Activated CD8-positive, alpha-beta memory T cell treated with anti-CD3 and anti-CD28 coated beads for 4 hours (primary cell): ENCODE results near the gene ZMYND11.
A peak's percentile ranks its signal among the peaks of the same experiment; 100 is the strongest.
"Not testable (repeated sequence)": the region's sequence is repeated elsewhere in the genome, so short reads cannot be mapped to it uniquely, and the experiment has no call there.

Experiments used
- DNase-seq, 2 donors: peaks; one replicate each; pipeline ENCODE4 v3.0.0-alpha.2; 2020; ENCODE audit warnings: low read depth in 2 of 2

Gene ZMYND11

GRCh38 chr10:132946-133898, 2.0 kb upstream of the ZMYND11 start:
- DNase-seq: no peak

DNA sequence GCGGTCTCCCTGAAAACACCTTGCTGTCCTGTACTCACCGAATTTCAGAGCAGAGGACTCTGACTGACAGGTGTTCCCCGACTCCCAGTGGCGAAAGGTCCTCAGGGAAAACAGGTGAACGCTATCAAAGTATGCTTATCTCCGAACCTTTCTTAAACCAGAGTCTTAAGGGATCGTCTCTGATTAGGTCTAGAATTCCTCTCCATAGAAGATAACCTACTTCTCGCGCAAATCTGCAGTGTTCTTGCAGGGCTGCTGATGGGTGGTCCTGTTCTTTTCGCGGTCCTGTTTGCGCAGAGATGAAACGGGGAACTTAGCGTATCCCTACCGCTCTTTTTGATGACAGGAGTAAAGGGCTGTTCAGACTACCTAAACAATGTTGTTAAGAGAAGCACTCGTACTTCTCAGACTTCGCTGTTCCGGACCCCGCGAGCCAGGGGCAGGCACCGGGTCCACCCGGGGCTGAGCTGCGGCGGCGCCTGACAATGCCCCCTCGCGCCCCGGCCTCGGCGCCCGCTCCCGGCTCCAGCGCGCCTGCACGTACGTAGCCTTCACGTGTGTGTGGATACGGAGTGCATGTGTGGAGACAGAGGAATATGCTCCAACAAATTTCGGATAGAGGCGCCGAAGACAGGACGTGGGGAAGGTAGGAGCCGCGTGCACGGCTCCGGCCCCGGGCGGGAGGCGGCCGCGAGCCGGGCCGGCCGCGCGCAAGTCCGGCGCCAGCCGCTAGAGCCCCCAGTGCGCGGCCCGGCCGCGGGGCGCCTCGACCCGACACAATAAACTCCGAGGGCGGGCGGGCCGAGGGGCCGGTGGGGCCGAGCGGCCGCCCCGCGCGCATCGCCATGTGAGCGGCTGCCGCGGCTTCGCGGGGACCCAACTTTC, 766 bp upstream of the ZMYND11 start:
- peak in 1 of 2 donors; percentile 4 for DNase-seq

- DNase-seq: peak; percentile 22 to 51
These were observed 578 bp downstream of the ZMYND11 start for GRCh38 chr10:135601-136464.

GRCh38 chr10:136465-136762, 1.2 kb downstream of the ZMYND11 start:
- no peak for DNase-seq

GRCh38 chr10:137031-137430, 1.8 kb downstream of the ZMYND11 start:
- peak in 1 of 2 donors; percentile 11 for DNase-seq

GRCh38 chr10:137606-138005, 2.4 kb downstream of the ZMYND11 start:
- no peak for DNase-seq

- DNase-seq: no peak
These were observed 7.1 kb downstream of the ZMYND11 start for GRCh38 chr10:142371-142770.

GRCh38 chr10:152915-153314, 17.7 kb downstream of the ZMYND11 start:
- DNase-seq: no peak

- no peak for DNase-seq
These were observed 19.1 kb downstream of the ZMYND11 start for GRCh38 chr10:154348-154747.

- no peak for DNase-seq
These were observed 32.1 kb downstream of the ZMYND11 start for GRCh38 chr10:167383-167782.

GRCh38 chr10:173741-174140, 38.5 kb downstream of the ZMYND11 start:
- DNase-seq: no peak

GRCh38 chr10:176677-177076, 41.4 kb downstream of the ZMYND11 start:
- no peak for DNase-seq

DNA sequence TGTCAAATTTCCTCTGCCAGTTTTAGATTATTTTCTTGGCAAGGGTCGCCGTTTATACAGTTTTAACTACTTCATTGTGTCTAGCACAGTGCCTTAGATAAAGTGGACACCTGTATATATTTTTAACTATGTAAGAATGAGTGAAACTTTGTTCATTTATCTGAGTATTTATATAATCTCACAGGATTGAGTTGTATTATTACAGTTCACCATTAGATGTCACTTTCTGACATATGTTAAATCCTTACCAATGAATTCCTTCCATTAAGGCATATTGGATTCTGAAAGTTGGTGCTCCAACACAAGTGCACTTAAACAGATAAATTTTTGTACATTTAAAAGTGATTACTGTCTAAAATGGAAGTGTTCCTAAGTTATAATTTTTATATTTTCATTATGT, 43.0 kb downstream of the ZMYND11 start:
- no peak for DNase-seq

GRCh38 chr10:178723-179122, 43.5 kb downstream of the ZMYND11 start:
- no peak for DNase-seq

DNA sequence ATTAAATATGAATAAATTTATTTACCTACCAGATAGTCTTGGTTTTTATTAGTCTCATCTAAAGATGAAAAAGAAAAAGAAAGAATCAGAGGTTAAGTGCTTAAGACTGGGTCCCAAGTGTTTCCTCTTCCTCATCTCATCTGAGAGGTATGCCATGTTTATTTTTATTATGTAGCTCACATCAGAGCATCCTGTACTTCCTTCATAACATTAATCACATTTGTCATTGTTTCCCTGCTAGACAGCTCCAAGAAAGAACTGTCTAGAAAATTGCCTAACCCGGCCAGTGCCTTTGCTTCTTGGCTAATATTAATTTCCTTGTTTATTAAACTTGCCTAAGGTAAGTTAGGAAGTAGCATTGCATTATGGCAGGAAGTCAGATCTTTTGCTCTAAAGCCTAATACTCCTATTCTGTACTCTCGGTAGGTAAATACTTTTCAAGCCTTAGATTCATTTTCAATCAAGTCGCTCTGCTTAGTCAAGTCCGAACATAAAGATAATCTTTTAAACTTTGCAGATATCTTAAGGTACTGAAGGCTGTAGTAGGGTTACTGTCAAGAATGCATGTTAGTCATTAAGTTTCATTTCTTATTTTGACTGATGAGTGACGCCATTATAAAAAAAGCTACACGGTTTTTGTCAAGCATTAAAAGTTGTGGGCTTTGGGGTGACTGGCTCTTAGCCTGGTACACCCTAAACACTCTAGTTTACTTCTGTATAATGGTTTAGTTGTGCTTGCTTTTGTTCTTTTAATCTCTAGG, 47.4 kb downstream of the ZMYND11 start:
- no peak for DNase-seq

DNA sequence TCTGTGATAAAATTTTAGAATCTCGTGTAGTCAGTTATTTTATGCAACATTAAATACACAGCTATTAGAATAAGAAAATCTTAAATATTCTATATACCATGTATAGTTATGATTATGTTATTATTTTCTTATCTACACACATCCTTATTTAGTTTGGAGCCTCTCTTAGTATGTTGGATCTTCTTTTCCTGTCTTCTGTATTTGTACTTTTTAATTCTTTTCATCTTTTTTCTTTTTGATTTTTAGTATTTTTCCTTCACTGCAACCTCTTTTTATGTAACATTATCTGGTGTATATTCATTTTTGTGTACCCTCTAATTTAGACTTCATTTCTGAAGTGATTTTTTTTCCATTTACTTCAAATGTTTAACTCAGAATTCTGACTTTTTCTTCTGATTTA, 48.9 kb downstream of the ZMYND11 start:
- no peak for DNase-seq

DNA sequence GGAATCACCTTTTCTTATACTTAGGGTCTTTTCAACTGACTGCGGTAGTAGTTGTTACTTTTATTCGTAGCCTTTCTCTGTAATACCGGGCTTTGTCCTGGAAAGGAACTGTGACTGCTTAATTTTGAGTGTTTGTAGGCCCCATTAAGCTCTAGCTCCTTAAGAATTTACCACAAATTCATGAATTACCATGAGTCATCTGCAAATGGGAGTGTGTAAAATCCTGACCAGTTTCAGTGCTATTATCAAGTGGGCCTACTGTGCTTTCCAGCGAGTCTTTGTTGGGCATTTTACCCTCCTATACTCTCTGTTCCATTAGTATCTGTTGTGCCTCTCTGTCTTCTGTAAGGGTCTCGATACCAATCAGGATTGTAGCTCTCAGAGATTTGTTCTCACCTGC, 49.7 kb downstream of the ZMYND11 start:
- no peak for DNase-seq

- not testable (repeated sequence) for DNase-seq
These were observed 50.3 kb downstream of the ZMYND11 start for GRCh38 chr10:185571-185970.

DNA sequence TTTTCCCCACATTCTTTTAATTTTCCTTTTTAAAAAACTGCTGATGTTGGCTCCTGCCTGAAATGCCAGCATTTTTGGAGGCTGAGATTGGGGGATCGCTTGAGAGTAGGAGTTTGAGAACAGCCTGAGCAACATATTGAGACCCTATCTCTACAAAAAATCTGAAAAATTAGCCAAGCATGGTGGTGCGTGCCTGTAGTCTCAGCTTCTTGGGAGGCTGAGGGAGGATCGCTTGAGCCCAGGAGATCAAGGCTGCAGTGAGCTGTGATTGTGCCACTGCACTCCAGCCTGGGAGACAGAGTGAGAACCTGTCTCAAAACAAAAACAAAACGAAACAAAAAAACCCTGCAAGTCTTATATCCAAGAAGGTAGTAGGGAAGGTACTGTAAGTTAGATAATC, 51.7 kb downstream of the ZMYND11 start:
- DNase-seq: no peak

GRCh38 chr10:188546-188945, 53.3 kb downstream of the ZMYND11 start:
- DNase-seq: no peak

DNA sequence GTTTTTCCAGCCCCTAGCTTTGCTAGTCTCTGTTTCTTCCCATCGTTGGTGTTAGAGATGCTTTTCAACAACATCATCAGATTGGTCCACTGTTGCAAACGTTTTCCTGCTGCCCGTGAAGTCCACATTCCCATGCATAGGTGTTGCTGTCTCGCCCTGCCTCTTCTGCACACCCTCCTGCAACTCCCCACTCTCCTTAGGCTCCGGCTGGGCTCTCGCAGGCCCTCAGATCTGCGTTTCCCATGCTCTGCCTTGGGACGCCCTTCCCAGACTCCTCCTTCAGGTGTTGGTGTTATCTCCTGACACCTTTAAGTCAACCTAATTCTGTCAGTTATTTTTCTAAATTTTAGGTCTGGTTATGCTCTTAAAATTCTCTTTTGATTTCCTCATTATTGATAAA, 55.0 kb downstream of the ZMYND11 start:
- DNase-seq: no peak
